ENCODE results near the gene RSBN1L.
"Not testable (repeated sequence)": the region's sequence is repeated elsewhere in the genome, so short reads cannot be mapped to it uniquely, and the experiment has no call there.

Gene RSBN1L

DNA sequence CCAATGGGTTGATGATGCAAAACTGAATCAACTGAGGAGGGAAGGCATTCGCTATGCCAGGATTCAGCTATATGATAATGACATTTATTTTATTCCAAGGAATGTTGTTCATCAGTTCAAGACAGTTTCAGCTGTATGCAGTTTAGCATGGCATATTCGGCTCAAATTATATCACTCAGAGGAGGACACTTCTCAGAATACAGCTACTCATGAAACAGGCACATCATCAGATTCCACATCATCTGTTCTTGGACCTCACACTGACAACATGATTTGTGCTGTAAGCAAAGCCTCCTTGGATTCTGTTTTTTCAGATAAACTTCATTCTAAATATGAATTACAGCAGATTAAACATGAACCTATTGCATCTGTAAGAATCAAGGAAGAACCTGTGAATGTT, 82.3 kb downstream of the RSBN1L start:
- DNase-seq, result no peak

GRCh38 chr7:77782383-77782782, 86.1 kb downstream of the RSBN1L start:
- DNase-seq, result no peak

DNA sequence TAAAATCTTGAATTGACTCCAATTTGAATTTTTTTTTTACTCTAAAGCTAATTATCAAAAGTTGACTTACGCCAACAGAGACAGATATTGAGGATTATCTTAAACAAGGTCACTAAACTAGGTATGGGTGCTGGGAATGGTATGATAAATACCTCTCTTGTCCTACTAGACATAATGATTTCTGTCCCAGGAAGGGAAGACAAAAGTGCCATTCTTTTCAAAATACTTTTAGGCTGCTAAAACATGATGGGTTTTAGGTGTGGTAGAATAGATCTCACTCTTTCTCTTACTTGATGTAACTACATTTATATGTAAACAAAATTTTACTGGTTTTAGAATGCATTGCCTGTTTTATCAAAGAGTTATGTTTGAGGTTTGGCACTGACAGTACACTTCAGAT, 86.9 kb downstream of the RSBN1L start:
- no peak for DNase-seq

DNA sequence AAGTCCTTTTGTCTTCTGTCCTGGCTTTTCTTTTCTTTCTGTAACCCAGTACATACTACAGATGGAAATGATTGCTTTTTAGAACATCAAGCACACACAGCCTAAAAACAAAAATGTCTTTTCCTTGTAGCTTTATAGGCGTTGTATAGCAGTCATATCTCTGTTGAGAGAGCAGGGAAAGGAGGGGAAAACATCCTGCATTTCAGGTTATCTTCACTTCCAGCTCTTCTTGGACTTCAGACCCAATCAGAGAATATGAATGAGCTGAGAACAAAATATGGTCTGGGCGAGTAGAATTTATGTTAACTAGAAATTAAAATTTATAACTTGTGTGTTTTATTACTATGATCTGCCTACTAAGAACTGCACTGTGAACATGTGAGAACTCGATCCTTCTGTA, 87.3 kb downstream of the RSBN1L start:
- no peak for DNase-seq

GRCh38 chr7:77784426-77784825, 88.2 kb downstream of the RSBN1L start:
- not testable (repeated sequence) for DNase-seq

DNA sequence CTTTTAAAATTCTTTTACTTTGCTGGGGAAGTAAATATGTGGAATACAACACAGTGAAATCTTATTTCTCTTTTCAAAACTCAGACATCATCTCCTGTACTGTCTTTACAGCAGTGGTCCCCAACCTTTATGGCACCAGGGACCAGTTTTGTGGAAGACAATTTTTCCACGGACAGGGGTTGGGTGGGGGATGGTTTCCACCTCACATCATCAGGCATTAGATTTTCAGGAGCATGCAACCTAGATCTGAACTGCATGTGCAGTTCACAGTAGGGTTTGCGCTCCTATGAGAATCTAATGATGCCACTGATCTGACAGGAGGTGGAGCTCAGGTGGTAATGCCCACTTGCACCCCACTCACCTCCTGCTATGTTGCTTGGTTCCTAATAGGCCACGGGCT, 89.8 kb downstream of the RSBN1L start:
- no peak for DNase-seq

GRCh38 chr7:77786741-77787140, 90.5 kb downstream of the RSBN1L start:
- DNase-seq, result no peak

- DNase-seq, result no peak
These were observed 92.2 kb downstream of the RSBN1L start for GRCh38 chr7:77788327-77788902.

DNA sequence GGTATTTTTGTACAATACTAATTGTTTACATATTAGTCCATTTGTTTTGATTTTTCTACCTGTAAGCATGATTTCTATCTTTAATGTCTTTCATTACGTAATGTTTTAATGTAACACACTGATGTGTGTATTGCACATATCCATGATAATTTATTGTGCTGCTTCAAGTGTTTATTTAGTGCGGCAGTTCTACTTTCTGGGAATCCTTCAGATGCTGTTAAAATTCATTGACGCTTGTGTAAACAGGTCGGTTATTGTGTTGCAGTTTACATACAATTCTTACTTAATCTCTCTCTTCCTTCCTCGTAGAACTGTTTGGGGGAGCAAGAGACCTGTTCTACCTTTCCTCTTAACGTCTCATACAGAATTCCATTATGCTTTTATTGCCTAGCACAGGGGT, 95.1 kb downstream of the RSBN1L start:
- no peak for DNase-seq

- no peak for DNase-seq
These were observed 95.7 kb downstream of the RSBN1L start for GRCh38 chr7:77791956-77792355.

- no peak for DNase-seq
These were observed 97.7 kb downstream of the RSBN1L start for GRCh38 chr7:77794000-77794399.

GRCh38 chr7:77796109-77796508, 99.8 kb downstream of the RSBN1L start:
- no peak for DNase-seq

GRCh38 chr7:77796960-77797359, 100.7 kb downstream of the RSBN1L start:
- no peak for DNase-seq

- no peak for DNase-seq
These were observed 101.6 kb downstream of the RSBN1L start for GRCh38 chr7:77797734-77798393.

DNA sequence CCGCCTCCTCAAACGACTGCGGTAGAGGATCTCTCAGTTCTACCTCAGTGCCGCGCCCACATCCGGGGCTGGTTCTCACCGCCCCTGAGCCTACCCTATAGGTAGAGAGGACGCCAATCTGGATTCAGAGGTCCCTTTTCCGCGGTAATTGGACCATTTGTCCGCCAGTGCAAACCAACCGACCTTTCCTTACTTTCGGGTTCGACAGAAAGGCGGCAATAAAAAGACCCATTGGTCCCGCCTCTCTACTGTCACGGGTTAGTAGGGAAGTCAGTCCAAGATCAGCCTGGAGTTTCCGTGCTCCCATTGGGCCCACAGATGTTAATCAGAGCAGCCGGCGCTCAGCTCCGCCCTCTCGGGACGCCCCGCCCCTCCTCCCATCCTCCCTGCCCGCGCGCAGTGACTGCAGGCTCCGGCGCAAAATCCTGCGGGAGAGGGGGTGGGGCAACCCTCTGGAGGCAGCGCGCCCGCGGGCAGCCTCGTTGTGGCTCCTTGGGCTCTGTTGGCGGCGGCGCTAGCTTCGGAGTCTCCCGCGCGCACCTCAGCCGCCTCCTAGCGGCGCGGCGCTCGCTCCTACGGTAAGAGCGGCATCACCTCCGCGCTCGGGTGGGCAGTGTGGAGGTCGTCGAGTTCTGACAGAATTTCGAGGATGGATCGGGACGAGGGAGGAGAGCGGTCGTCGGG, 102.3 kb downstream of the RSBN1L start, which contains the start of the genes PHTF2 and TMEM60:
PHTF2 (plus strand) TSS at position 380 of the 684 bp plus-strand sequence.
TMEM60 (minus strand) TSS at position 41 of the 684 bp plus-strand sequence. CDS start 4,061 bp downstream, outside the sequence.
- peak; percentile 100 for DNase-seq

- peak; percentile 57 for DNase-seq
These were observed 103.1 kb downstream of the RSBN1L start for GRCh38 chr7:77799078-77799964.

- DNase-seq, result no peak
These were observed 103.9 kb downstream of the RSBN1L start for GRCh38 chr7:77800158-77800557.

DNA sequence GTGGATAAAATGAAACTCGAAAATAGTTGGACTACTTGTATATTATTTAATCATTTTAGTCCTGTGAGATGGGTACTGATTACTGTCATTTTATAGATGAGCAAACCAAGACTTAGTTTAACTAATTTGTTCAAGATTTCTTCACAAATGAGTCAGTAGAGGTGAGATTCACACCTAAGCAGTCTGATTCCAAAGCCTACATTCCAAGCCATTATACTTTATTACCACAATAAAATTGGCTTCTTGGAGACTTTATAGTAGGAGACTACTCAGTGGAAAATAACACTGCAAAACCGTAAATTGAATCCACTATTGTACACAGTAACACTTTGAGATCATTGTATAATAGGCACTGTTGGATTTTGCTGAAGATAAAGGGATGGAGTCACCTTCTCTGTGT, 104.5 kb downstream of the RSBN1L start:
- DNase-seq, result no peak

DNA sequence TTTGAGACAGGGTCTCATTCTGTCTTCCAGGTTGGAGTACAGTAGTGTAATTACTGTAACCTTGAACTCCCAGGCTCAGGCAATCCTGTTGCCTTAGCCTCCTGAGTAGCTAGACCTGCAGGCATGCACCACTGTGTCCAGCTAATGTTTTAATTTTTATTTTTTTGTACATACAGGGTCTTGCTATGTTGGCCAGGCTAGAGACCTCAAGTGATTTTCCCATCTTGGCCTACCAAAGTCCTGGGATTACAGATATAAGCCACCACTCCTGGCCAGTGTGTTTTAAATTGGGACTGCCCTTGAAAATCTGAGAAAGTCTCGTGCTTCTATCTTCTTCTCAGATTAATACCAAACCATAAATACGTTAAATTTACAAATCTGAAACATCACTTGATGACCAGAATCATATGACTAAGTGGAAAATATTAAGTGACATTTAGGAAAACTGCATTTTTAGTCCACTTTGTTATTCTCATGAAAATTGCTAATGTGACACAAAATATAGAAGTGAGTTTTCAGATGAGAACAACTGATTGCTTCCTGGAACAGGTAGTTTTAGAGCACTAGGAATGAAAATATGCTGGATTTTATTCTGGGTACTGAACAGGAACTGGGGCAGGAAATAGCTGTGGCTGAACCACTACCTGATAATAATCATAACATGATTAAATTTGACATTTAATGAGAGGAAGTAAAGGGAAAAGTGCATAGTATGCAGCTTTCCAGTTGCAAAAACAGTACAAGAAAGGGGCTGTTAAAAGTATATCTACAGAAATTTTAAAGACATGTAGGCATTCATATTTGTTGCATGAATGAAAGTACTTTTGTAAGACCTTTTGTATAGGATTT, 106.5 kb downstream of the RSBN1L start:
- no peak for DNase-seq

- no peak for DNase-seq
These were observed 110.2 kb downstream of the RSBN1L start for GRCh38 chr7:77806425-77806824.

DNA sequence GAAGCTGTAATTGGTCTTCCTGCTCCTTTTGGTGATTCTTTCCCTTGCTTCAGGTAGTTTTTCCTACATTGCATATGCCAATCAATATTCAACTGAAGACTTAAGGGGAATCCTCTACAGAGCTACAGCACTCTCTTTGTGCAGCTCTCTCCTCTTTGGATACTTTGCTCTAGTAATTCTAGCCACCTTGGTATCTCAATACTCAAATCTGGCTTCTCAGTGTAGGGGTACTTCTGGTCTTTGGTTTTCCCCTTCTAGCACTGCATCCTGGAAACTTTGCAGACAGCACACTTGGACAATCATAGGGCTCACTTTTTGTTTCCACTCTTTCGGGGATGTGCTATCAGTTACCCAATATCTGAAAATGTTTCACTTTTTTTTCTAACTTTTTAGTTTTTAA, 112.3 kb downstream of the RSBN1L start:
- DNase-seq, result no peak
